Thyroid gland (tissue), 4 donors: ENCODE results near the gene ZSCAN1.

ENCODE experiments used
- CTCF ChIP-seq, 6 experiments: fragments of 200-600 bp in 3 of 6; fragments of 450-650 bp in 3 of 6; sonication (generic) in 3 of 6; IDR thresholded peaks; one replicate each; pipeline ENCODE4 v1.5.1; 2016 to 2019; ENCODE audit warnings: antibody characterized with exemption in 6 of 6, mild to moderate bottlenecking in 2 of 6, inconsistent platforms in 1 of 6, moderate library complexity in 1 of 6
- POLR2A ChIP-seq, 2 donors: fragments of 450-650 bp; IDR thresholded peaks; one replicate each; pipeline ENCODE4 v1.6.1; 2017; ENCODE audit warnings: antibody characterized with exemption in 2 of 2, mild to moderate bottlenecking in 2 of 2, moderate library complexity in 1 of 2

GRCh38 chr19:58063712-58064111, 29.9 kb downstream of the ZSCAN1 start:
- TF ChIP-seq CTCF (IDR thresholded peaks at IDR 0.05) (no peak), POLR2A (IDR thresholded peaks at IDR 0.05) (no peak)
